Testis (tissue), 3 donors: Measurements from ENCODE around the gene ITPR2. TPM values are rescaled to one million over a fixed set of nuclear protein-coding genes. Genes with fewer than 3 reads are reported as not detected.

ENCODE experiments used
- DNase-seq: peaks from one replicate; pipeline ENCODE4 v3.0.0-alpha.2; 2019
- H3K27ac ChIP-seq, 2 donors: fragments of 200-600 bp; sonication (generic); one replicate each; pipeline ENCODE4 v1.5.1; 2019
- H3K27me3 ChIP-seq: fragments of 200-600 bp; sonication (generic); one replicate; pipeline ENCODE4 v1.5.1; 2019
- H3K36me3 ChIP-seq: fragments of 200-600 bp; sonication (generic); one replicate; pipeline ENCODE4 v1.5.1; 2017; ENCODE audit warnings: low read depth; ENCODE audit errors: missing control alignments
- H3K4me1 ChIP-seq: fragments of 200-600 bp; sonication (generic); one replicate; pipeline ENCODE4 v1.5.1; 2019
- H3K4me3 ChIP-seq, 2 donors: fragments of 200-600 bp; sonication (generic); one replicate each; pipeline ENCODE4 v1.5.1; 2017 to 2019
- H3K9me3 ChIP-seq: fragments of 200-600 bp; sonication (generic); one replicate; pipeline ENCODE4 v1.5.1; 2017
- POLR2A ChIP-seq: fragments of 450-650 bp; IDR thresholded peaks from one replicate; pipeline ENCODE4 v1.6.1; 2017; ENCODE audit warnings: antibody characterized with exemption, mild to moderate bottlenecking, moderate library complexity
- WGBS, 2 donors: methylation state at CpG; one replicate each; pipeline ENCODE4 v1.1.5; 2018; 5-methylcytosine and 5-hydroxymethylcytosine counted together
- intact Hi-C: fragments of 100-400 bp; cut with DNase I; formaldehyde crosslinking; loops from one replicate; pipeline ENCODE4 v1.15.1; 2023; ENCODE audit warnings: low total_unique reads
- polyA plus RNA-seq: library from polyadenylated mRNA; stranded (reverse); fragments of 350-450 nt; fragmentation: Illumina TruSeq; extraction: RNeasy Lipid Tissue Mini Kit (QIAGEN cat#74804); gene quantifications from one replicate; pipeline ENCODE4 v1.2.3, GENCODE V29; 2014; ENCODE audit warnings: low read depth, low replicate concordance; ENCODE audit not compliant: insufficient read depth
- total RNA-seq, 2 donors: library from RNA; depleted of rRNA; stranded (reverse); fragments of >200 nt; gene quantifications; one replicate each; pipeline ENCODE4 v1.2.3, GENCODE V29; 2016
- TF ChIP-seq, protein P1 (sequence below), 3 experiments: fragments of 450-650 bp in 2 of 3; fragments of 200-600 bp in 1 of 3; sonication (generic) in 1 of 3; IDR thresholded peaks; one replicate each; pipeline ENCODE4 v1.5.1; 2016 to 2019; ENCODE audit warnings: antibody characterized with exemption in 3 of 3, mild to moderate bottlenecking in 2 of 3, moderate library complexity in 1 of 3

Gene ITPR2
- total and polyA plus RNA-seq, 3 donors from 2014 or later = 4.9 to 60.6 (median 56.9) TPM

DNA sequence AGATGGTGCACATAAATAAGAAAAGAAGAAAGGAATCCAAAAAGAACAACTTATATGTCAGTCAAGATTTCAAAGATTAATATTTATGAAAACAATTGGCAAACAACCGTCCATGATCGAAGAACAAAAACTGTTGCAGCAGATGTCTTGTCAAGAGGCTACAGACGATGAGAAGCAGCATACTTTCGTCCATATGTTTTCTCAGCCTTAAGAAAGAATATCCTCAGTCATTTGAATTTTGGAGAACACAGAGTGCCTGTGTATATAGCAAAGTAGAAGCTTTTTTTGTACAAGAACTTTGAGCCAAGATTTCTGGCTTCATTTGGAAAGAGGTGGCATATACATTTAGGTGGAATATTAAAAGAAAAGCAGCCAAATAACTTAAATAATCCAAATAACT lies 297.2 kb downstream of the ITPR2 start:
- intact Hi-C loops = no loop called here
- WGBS, 2 donors = 76 to 86% methylated on average over 4 of the region's 4 CpGs
- no peak overlapping the region for H3K27ac ChIP-seq
- no peaks in the 10 kb centered on the region for H3K27me3 ChIP-seq
- H3K9me3 ChIP-seq = no peaks in the 10 kb centered on the region
- H3K36me3 ChIP-seq = no peaks in the 10 kb centered on the region
- DNase-seq = no peak
- no peak overlapping the region for H3K4me3 ChIP-seq
- no peaks in the 10 kb centered on the region for H3K4me1 ChIP-seq
- TF ChIP-seq, protein P1, sequence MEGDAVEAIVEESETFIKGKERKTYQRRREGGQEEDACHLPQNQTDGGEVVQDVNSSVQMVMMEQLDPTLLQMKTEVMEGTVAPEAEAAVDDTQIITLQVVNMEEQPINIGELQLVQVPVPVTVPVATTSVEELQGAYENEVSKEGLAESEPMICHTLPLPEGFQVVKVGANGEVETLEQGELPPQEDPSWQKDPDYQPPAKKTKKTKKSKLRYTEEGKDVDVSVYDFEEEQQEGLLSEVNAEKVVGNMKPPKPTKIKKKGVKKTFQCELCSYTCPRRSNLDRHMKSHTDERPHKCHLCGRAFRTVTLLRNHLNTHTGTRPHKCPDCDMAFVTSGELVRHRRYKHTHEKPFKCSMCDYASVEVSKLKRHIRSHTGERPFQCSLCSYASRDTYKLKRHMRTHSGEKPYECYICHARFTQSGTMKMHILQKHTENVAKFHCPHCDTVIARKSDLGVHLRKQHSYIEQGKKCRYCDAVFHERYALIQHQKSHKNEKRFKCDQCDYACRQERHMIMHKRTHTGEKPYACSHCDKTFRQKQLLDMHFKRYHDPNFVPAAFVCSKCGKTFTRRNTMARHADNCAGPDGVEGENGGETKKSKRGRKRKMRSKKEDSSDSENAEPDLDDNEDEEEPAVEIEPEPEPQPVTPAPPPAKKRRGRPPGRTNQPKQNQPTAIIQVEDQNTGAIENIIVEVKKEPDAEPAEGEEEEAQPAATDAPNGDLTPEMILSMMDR (IDR thresholded peaks at IDR 0.05) = no peak
- no peak for TF ChIP-seq POLR2A

DNA sequence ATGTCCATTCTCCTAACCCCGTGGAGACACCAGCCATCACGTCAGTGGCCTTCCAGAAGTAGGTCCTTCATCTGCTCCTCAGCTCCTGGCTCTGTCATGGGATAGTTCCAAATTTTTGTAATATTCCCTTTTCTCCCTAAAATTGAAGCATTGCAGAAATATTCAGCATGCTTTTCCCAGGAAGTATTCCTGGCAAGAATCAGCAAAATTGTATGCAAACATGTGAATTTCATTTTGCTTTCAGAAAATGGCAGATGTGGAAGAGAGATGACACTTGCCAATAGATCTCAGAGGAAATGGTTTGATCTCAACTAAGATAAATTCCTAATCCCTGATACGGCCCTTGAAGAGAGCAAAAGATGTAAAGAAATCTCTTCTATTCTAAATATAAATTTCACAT lies 298.9 kb downstream of the ITPR2 start:
- Histone ChIP-seq H3K27me3 (no peaks in the 10 kb centered on the region), H3K4me1 (no peaks in the 10 kb centered on the region), H3K4me3 (no peak overlapping the region), H3K27ac (no peak overlapping the region), H3K9me3 (no peaks in the 10 kb centered on the region), H3K36me3 (no peaks in the 10 kb centered on the region)
- intact Hi-C loops = no loop called here
- no peak for TF ChIP-seq POLR2A
- TF ChIP-seq, protein P1 (IDR thresholded peaks at IDR 0.05) = no peak
- DNase-seq = no peak
- 88 to 98% methylated on average over 3 of the region's 3 CpGs for WGBS, 2 donors

DNA sequence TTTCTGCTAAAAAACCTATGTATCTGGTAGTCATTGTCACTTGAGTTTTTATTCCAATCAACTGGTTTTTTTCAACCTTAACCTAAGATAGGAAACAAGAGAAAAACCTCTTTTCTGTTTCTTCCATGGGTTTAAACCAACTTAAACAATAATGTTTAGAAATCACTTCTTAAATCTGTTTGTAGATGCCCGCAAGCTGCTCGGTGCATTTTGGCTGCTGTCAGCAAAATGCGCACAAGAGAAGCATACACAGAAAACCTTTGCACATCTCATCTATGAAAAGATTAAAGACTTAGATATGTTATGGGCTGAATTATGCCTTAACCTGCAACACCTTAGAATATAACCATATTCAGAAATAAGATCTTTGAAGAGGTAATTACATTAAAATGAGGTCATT lies 299.8 kb downstream of the ITPR2 start:
- no peak overlapping the region for H3K27ac ChIP-seq
- intact Hi-C loops = no loop called here
- WGBS, 2 donors = 96 to 98% methylated on average over 3 of the region's 3 CpGs
- TF ChIP-seq, protein P1 (IDR thresholded peaks at IDR 0.05) = no peak
- TF ChIP-seq POLR2A = no peak
- H3K4me1 ChIP-seq = no peaks in the 10 kb centered on the region
- H3K27me3 ChIP-seq = no peaks in the 10 kb centered on the region
- no peak for DNase-seq
- H3K4me3 ChIP-seq = no peak overlapping the region
- no peaks in the 10 kb centered on the region for H3K36me3 ChIP-seq
- no peaks in the 10 kb centered on the region for H3K9me3 ChIP-seq

DNA sequence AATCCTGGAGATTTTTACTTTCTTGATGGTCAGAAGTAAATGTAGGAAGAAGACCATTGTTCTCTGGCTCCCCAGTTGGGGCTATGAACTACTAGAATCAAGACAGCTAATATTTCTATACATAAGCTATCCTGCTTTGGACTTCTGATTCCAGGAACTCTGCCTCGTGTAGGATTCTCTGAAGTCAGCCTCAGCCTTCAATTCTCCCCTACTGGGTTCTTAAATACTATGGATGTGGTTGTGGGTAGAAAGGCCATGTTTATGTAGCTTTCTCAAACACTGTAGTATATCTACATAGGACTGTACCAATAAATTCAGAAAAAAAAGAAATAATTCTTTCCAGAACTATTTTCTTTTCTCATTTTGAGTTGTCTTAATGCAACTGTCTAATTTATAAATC lies 302.5 kb downstream of the ITPR2 start:
- Histone ChIP-seq H3K27me3 (no peaks in the 10 kb centered on the region), H3K4me3 (no peak overlapping the region), H3K36me3 (no peaks in the 10 kb centered on the region), H3K9me3 (no peaks in the 10 kb centered on the region), H3K27ac (no peak overlapping the region), H3K4me1 (no peaks in the 10 kb centered on the region)
- intact Hi-C loops = no loop called here
- WGBS, 2 donors = 91 to 96% methylated on average over 1 of the region's 1 CpG
- TF ChIP-seq, protein P1 (IDR thresholded peaks at IDR 0.05) = no peak
- no peak for TF ChIP-seq POLR2A
- no peak for DNase-seq

DNA sequence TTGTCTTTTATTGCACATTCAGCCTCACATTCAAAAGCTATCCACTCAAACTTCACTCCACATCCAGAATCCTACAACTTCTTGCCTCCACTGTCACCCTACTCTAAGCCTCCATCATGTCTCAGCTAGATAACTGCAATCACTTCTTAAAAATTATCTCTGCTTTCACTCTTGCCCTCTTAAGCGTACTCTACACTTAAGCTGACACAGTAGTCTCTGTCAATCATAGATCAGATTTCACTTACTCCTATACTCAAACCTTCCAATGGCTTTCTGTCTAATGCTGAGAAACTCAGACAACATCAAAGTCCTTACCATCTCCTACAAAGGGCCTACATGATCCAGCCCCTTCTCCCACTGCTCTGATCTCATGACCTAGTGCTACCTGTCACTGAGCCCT lies 304.1 kb downstream of the ITPR2 start:
- Histone ChIP-seq H3K4me1 (no peaks in the 10 kb centered on the region), H3K27me3 (no peaks in the 10 kb centered on the region), H3K4me3 (no peak overlapping the region), H3K27ac (no peak overlapping the region), H3K36me3 (no peaks in the 10 kb centered on the region), H3K9me3 (no peaks in the 10 kb centered on the region)
- WGBS, 2 donors = 92 to 97% methylated on average over 1 of the region's 1 CpG
- intact Hi-C loops = no loop called here
- TF ChIP-seq, protein P1 (IDR thresholded peaks at IDR 0.05) = no peak
- TF ChIP-seq POLR2A = no peak
- no peak for DNase-seq
